ENCODE data around the gene SCFD2.
"Not testable (repeated sequence)": the region's sequence is repeated elsewhere in the genome, so short reads cannot be mapped to it uniquely, and the experiment has no call there.

Gene SCFD2

DNA sequence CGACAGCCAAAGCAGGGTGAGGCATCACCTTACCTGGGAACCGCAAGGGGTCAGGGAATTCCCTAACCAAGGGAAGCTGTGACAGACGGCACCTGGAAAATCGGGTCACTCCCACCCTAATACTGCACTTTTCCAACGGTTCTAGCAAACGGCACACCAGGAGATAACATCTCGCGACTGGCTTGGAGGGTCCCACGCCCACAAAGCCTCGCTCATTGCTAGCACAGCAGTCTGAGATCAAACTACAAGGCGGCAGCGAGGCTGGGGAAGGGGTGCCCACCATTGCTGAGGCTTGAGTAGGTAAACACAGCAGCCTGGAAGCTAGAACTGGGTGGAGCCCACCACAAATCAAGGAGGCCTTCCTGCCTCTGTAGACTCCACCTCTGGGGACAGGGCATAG is 25.7 kb downstream of the SCFD2 start:
- DNase-seq (ENCODE audit: low spot score): not testable (repeated sequence)

DNA sequence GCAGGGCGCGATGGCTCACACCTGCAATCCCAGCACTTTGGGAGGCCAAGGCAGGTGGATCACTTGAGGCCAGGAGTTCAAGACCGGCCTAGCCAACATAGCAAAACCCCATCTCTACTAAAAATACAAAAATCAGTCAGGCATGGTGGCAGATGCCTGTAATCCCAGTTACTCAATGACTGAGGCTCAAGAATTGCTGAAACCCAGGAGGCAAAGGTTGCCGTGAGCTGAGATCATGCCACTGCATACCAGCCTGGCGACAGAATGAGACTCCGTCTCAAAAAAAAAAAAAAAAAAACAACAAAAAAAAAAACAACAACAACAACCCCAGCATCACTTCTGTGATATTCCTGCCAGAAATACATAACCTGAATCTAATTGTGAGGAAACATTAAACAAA is 30.9 kb downstream of the SCFD2 start:
- DNase-seq (ENCODE audit: low spot score): not testable (repeated sequence)

GRCh38 chr4:53326535-53326934 is 39.3 kb downstream of the SCFD2 start:
- DNase-seq (ENCODE audit: low spot score): no peak

- no peak for DNase-seq (ENCODE audit: low spot score)
These were observed 43.2 kb downstream of the SCFD2 start for GRCh38 chr4:53322696-53323095.

DNA sequence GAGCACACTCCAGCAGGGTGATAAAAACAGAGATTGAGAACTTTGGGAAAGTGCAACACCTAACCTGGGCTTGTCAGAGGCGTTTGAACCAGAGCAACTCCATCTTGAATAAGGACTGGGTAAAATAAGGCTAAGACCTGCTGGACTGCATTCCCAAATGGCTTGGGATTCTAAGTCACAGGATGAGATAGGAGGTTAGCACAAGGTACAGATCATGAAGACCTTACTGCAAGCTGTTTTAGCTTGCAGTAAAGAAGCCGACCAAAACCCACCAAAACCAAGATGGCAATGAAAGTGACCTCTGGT is 43.9 kb downstream of the SCFD2 start:
- no peak for DNase-seq (ENCODE audit: low spot score)

GRCh38 chr4:53321151-53321983 is 44.5 kb downstream of the SCFD2 start:
- peak; percentile 97 for DNase-seq (ENCODE audit: low spot score)

DNA sequence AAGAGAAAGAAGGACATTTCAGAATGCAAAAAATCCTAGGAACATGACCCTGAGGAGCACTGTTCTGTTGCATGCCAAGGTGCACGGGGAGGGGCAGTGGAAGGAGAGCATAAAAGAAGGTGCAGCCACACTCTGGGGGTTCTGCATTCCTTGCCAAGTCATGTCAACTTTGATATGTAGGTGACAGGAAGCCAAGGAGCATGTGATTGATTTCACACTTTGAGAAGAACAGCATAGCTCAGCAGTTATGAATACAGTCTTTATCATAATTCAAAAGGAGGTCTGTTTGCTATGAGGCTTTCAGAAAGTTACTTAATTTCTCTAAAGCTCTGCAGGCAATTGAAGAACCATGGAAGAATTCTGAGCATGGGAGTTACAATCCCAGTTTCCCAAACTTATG is 50.6 kb downstream of the SCFD2 start:
- DNase-seq (ENCODE audit: low spot score): no peak

GRCh38 chr4:53314252-53314651 is 51.6 kb downstream of the SCFD2 start:
- no peak for DNase-seq (ENCODE audit: low spot score)

DNA sequence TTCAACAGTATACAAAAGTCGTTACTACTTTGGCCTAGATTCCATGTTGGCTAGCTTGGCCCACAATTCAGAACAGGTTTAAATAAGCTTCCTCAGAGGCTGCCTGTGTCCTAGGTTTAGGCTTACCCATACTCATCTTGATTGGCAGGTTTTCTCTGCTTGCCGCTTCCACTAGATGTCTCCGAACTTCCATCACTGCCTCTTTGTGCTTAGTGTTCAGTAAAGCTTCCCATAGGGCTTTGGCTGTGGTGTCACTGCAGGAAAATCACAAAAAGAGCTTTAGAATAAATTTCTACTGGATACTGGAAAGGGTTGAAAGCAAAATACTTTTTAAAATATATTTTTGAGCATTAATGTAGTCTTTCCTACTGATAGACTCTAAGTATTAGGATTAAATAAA is 52.4 kb downstream of the SCFD2 start:
- peak; percentile 40 for DNase-seq (ENCODE audit: low spot score)

GRCh38 chr4:53309321-53310040 is 56.4 kb downstream of the SCFD2 start:
- no peak for DNase-seq (ENCODE audit: low spot score)

DNA sequence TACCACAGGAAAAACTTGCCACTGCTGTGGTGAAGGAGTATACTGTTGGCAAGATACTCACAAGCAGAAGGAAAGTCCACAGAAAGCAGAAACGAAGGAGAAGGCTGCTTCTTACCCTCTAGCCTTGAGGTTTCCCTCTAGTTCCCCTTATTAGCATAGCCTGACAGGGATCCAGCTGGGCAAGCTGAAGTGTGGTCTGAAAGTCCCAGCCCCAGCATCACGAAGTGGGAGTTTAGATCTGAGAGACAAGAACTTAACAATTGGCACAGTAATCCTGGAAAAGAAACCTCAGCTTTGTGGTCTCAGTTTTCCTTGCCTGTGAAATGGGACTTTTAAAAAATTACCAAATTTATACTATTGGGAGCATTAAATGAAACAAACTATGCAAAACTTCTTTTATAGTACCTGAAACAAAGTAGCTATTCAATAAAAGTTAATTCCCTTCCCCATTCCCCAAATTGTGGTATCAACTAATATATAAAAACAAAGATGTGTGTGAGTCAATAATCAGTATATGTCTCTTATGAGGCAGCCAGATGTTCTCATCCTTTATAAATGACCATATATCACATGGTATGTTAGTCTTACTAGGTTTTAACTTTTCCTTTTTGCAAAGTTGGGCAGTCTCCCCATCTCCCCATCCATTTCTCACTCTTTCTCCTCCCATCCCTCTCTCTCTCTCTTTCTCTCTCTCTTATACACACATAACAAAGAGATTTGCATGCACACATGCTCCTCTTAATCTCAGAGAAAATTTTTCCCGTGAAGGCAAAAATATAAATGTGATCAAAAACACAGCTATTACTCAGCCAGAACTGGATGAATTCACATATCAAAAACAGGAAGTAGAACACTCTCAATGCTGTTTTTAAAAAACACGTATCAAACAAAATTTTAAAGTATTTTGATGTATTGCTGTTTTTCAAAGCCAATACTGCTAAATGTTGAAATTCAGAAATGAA is 57.8 kb downstream of the SCFD2 start:
- no peak for DNase-seq (ENCODE audit: low spot score)

DNA sequence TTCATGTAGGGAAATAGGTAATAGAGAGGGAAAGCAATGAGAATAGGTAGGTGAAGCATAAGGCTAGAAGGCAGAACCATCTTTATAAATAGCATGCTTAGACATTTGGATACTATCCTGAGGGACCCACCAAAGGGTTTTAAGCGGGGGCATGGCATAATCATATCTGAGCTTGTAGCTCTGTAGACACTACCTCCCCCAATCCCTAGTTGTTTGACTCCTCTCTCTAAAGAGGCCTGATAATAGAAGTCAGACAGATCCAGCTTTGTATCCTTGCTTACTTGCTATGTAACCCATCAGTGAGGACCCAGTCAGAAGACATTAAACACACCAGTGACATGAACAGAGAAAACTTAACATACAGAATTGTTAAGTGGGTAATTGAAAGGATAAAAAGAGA is 58.7 kb downstream of the SCFD2 start:
- DNase-seq (ENCODE audit: low spot score): no peak

DNA sequence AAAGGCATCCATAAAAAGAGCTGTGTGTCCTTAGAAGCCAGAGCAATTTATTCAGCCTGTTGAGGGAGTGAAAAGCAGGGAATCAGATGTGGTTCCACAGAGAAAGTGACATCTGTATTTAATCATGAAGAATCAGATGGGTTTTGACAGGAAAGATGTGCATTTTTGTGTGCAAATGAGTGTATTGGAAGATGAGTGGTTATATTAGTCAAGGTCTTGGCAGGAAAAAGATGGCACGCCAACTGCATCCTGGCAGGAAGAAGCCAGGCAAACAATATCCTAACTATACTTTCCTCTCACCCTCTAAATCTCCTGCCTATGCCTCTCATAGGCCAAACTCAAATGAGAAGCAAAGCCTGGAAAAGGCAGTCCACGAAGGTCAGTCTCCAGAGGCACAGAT is 59.1 kb downstream of the SCFD2 start:
- DNase-seq (ENCODE audit: low spot score): no peak

- not testable (repeated sequence) for DNase-seq (ENCODE audit: low spot score)
These were observed 73.7 kb downstream of the SCFD2 start for GRCh38 chr4:53292209-53292608.

DNA sequence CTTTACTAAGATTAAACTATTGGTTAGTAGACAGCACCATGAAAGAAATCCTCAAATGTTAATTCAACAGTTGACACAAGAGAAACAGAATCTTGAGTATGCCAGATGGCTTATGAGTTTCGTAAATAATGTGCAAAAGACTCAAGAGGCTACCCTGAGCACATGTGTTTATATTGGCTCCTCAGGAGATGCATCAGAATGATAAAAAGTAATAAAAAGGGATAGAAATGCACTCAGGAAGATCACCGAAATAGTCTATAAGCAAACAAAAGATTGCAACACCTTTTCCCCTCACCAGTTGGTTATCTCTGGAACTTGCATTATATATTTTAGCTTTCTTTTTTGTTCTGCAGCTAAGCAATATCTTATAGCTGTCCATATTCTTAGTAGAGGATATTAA is 84.4 kb downstream of the SCFD2 start:
- DNase-seq (ENCODE audit: low spot score): no peak

GRCh38 chr4:53280846-53281245 is 85.0 kb downstream of the SCFD2 start:
- DNase-seq (ENCODE audit: low spot score): no peak

DNA sequence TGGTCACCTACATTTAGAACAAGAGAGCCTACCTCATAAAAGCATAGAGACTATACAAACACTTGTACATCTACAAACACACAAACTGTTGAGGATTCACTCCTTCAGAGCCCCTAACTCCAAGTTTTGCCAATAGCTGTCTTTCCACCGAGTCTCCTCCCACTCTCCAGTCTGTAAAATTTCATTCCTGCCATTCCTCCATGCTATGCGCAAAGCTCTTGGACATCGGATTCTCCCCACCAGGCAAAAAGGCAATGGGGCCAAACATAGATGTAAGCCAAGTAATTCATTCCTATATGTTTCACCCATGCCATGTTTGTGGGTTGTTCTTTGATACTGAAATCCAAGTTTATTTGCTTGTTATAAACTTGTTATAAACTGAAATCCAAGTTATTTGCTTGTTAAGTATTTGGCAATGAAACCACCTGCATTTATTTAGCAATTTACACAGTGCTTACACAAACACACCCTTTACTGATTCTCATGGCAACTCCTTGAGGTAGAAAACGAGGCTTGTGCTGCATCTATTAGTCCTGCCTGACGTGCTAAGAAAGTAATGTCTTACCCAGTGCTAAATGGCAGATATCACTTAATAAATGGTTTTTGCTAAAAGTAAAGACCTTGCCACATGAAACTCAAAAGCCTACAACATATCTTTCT is 91.1 kb downstream of the SCFD2 start:
- no peak for DNase-seq (ENCODE audit: low spot score)

- DNase-seq (ENCODE audit: low spot score): no peak
These were observed 92.1 kb downstream of the SCFD2 start for GRCh38 chr4:53273726-53274125.

GRCh38 chr4:53267026-53267425 is 98.8 kb downstream of the SCFD2 start:
- no peak for DNase-seq (ENCODE audit: low spot score)

DNA sequence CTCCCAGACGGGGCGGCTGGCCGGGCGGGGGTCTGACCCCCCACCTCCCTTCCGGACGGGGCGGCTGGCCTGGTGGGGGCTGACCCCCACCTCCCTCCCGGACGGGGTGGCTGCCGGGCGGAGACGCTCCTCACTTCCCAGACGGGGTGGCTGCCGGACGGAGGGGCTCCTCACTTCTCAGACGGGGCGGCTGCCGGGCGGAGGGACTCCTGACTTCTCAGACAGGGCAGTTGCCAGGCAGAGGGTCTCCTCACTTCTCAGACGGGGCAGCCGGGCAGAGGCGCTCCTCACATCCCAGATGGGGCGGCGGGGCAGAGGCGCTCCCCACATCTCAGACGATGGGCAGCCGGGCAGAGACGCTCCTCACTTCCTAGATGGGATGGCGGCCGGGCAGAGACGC is 109.9 kb downstream of the SCFD2 start:
- not testable (repeated sequence) for DNase-seq (ENCODE audit: low spot score)

DNA sequence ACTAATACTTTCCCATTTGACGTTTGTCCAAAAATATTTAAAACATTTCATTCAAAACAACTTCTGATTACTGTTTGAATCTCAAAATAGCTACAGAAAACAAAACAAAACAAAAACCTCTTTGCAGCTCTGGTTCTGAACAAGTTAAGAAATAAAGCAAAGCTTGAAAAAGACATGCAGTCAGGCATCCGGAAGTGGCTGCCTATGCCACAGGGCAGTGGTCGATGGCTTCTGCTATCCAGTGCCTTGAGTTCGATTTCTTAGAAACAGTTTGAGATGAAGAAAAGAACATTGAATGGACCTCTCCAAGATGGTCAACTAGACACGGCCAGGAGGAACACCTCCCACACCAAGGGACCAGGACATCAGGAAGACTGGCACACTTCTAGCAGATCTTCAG is 125.3 kb downstream of the SCFD2 start:
- no peak for DNase-seq (ENCODE audit: low spot score)

DNA sequence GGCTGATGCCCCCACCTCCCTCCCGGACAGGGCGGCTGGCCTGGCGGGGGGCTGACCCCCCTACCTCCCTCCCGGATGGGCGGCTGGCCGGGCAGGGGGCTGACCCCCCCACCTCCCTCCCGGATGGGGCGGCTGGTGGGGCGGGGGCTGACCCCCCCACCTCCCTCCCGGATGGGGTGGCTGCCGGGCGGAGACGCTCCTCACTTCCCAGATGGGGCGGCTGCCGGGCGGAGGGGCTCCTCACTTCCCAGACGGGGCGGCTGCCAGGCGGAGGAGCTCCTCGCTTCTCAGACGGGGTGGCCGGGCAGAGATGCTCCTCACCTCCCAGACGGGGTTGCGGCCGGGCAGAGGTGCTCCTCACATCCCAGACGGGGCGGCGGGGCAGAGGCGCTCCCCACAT is 127.5 kb downstream of the SCFD2 start:
- not testable (repeated sequence) for DNase-seq (ENCODE audit: low spot score)

Measured in RKO (cell line).